NCI-H69 (cell line): ENCODE results near the gene DIO1.
"Not testable (repeated sequence)": the region's sequence is repeated elsewhere in the genome, so short reads cannot be mapped to it uniquely, and the experiment has no call there.

Experiments
- DNase-seq: peaks from one replicate; lab custom pipeline; 2025; lab: John Stamatoyannopoulos, UW

DIO1 gene

DNA sequence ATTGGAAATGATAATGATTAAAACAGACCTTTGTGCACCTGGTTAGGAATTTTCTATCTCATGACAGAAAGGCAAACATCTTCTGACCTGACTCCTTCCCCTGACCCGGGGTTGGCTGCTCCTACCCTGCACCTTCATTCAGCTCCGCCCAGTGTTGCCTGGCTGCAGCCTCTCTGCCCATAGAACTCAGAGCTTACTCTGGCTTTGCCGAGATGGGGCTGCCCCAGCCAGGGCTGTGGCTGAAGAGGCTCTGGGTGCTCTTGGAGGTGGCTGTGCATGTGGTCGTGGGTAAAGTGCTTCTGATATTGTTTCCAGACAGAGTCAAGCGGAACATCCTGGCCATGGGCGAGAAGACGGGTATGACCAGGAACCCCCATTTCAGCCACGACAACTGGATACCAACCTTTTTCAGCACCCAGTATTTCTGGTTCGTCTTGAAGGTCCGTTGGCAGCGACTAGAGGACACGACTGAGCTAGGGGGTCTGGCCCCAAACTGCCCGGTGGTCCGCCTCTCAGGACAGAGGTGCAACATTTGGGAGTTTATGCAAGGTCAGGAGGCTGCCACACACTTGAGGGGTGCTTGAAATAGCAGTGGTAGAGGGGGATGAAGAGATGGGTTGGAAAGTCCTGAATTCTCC, at the start of gene DIO1:
Gene DIO1, plus strand, starts transcription at position 189 of the 638 bp plus-strand sequence. Its CDS starts 24 bp downstream, at position 213.
- peak; percentile 3 for DNase-seq

DNA sequence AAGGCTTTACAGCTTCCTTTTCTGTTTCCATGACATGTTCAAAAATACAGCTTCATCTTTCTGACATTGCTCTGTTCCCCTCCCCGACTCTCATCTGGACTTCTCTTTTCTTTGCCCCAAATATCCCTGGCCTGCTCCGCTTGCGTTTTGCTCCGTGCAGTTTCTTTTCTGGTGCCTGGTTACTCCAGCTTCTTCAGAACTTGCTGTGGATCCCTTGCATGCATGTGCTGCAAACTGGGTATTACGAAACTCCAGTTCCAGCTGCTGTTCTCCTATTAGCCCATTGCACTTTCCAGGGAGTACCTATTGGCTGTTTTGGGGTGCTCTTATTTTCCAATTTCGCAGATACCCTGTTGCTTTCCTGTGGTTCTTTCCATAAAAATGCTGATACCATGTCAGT, 46.0 kb upstream of the DIO1 start:
- no peak for DNase-seq

DNA sequence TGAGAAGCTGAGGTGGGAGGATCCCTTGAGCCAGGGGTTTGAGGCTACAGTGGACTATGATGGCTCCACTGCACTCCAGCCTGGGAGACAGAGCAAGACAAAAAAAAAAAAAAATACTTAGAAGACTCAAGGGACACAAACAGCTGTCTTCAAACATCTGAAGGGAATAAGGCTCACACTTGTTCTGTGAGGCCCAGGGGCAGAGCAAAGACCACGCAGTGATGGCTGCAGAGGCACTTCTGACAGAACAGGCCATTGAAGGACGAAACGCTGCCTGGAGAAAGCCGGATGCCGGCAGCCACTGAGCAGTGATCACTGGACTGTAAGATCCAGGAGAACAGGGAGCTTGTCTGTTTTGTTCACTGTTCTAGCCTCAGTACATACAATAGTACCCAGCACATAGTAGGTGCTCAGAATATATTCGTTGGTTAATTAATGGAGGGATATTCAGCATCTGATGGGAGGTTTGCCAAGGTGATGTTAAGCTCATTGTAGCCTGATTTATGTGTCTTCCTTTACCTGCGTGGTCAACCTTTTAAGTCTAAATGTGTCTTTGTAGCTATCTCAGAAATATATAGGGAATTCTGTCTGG, 43.8 kb upstream of the DIO1 start:
- no peak for DNase-seq

DNA sequence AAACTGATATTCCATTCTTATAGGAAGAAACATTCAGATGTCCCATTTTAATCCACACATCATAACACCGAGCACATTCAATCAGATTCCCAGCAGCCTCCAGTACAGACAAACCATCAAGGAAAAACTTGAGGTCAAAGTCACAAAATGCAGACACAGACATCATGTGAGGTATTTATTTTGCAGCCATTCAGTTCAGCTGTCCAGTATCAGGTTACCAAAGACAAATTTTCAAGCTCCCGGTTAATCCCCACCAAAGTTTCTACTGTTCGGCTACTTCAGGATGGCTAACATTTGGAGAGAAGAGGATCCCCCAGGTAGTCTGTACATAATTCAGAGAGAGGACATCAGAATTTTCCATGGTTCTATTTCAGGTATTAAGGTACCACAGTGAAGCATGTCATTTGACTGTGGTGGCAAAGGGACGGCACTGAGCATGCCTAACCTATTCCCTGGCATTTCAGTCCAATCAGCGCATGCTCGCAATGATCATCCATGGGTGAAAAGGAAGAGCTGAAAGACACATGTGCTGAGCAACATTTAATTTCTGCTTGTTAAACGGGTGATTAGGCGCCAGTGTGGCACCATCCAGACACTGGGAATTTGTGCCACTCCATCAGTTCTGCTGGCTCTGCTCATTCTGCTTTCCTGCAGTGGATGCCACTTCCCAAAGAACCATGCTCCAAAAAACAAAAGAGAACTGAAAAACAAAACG, 42.3 kb upstream of the DIO1 start:
- DNase-seq = no peak

DNA sequence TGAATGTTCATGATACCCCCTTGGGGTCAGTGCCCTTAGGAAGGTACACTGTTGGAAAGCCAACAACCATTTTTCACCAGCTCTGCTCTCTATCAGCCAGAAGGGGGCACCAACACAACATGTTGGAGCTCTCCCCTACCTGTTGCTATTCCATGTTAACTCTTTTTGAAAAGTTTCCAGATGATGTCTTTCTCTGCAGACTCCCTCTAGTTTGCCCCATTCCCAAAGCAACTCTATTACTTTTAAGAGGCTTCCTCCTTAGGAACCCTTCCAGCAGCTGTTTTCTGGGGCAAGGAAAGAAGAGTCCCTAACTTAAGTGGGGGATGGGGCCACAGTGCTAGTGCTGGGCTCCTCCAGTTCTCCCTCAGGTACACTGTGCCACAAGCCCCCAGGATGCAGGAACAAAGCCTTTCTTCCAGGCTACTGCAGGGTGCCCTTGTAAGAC, 33.0 kb upstream of the DIO1 start:
- DNase-seq = peak; percentile 69

DNA sequence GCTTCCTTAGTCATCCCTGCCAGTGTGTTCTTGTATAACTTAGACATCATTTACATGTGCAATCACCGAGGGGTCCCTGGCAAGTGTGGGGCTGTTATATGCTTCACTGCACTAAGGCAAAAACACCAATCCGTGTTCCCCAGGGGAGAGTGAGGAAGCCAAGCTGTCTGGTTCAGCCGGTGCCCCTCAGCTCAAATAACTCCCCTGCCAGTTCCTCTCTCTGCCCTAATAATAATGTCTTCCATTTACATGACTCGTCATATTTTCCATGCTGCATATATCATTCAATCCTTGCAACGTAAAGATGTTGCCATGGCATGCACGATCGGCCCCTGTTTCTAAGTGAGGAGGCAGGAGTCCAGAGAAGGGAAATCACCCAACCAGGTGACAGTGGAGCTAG, 31.5 kb upstream of the DIO1 start:
- DNase-seq = peak; percentile 57

DNA sequence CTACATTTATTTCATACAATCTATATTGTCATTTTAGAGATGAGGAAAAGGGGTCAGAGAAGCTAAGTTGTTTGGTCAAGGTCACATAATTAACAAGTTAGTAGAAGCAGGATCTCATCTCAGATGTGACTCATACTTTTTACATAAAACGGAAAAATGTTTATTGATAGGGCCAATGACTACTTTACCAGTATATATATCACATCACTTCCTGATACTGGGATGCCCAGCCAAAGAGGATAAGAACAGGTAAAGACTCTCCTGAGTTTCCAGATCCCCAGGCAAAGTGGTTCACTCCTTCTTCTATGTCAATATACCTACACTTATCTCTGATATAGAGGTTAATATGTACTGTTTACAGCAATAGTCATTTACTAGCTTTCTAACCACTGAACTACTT, 25.4 kb upstream of the DIO1 start:
- DNase-seq = no peak

DNA sequence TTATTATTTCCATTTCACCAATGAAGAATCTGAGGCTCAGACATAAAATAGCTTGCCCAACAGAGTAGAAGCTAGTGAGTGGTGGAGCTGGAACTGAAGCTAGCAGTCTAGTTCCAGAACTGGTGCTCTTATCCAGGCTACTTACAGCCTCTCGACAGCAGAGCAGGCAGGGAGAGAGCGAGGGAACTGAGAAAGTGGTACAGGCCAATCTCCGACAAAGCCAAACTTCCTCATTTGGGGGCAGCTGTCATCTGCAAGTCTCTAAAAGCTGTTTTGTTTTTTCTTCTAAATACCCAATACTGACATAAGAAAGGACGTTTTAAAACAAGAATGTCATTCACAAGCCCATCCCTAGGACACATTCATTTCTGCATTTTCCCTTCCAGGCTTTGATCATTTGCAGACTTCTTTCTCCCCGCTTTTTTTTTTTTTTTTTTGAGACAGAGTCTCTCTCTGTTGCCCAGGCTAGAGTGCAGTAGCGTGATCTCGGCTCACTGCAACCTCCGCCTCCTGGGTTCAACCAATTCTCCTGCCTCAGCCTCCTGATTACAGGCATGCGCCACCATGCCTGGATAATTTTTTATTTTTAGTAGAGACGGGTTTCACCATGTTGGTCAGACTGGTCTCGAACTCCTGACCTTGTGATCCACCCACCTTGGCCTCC, 24.4 kb upstream of the DIO1 start:
- no peak for DNase-seq

DNA sequence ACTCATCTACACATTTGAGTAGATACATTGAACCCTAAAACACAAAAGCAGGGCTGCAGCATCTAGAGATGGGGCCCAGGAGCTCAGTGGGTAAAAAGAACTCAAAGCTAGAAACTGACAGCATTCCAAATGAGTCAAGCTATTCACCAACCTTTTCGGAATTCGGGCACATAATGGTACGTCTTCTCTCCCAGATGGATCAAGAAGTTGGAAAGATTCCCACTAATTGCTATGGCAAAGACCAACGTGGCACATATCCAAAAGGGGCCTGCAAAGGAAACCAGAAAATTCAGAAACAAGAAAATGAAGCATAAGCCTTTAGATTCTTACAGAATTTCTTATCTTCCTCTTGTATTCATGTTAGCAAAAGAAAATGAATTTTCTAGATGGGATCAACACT, 22.8 kb upstream of the DIO1 start:
- no peak for DNase-seq

DNA sequence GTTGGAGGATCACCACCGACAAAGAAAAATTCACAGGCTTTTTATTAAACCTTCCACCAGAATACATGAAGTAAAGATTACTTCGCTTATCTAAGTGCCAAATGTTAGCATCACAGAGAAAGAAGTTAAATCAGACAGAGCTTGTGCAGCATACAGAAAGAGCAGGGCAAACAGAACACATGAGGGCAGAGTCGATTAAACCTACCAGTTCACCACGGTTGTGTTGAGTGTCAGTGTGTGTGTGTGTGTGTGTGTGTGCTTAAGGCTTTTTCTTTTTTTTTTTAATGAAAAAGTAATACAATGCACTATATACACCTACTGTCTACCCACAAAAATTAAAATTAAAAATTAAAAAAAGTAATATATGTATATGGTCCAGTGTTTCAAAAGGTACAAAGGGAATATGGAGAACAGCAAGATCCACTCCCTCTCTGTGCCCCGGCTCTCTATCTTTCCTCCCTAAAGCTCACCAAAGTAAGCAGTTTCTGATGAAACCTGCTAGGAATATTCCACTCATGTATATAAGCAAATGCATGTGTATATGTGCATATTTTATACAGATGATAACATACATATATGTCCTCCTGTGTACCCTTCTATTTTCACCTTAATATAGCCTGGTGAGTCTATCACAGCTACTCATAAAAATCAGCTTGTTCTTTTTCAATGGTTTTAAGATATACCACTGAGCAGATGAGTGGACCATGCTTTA, 22.1 kb upstream of the DIO1 start:
- no peak for DNase-seq

DNA sequence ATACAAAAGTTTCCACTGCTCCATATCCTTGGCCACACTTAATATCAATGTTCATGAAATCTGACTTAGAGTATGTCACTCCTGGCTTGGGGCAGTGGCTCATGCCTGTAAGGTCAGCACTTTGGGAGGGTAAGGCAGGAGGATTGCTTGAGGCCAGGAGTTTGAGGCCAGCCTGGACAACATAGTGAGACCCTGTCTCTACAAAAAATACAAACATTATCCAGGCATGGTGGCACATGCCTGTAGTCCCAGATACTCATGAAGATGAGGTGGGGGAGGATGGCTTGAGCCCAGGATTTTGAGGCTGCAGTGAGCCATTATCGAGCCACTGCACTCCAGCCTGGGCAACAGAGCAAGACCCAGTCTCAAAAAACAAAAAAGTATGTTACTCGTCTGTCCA, 18.8 kb upstream of the DIO1 start:
- not testable (repeated sequence) for DNase-seq

DNA sequence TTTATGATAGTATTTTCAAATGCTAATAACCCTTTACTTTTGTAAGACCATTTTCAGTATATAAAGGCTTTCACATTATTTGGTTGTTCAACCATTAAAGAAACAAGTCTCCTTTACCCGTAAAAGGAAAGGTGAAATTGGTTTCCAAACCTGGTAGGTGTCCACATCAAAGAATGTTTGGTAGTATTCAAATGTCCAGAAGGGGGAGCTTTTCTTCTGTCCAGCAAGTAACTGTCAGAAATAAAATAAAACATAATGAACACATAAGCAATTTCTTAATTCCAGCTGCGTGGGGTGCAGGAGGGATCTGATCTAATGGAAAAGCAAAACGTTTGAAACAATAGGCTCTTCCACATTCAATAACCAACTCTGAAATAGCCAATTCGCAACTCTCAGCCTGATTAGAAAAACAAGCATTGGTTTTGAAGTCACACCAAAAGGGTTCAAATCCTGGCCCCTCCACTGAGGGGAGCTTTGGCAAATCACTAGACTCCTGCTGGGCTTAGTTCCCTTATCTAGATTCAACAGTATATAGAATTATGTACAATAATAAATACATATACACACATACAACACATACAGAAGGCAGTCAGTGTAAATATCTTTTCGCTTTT, 15.4 kb upstream of the DIO1 start:
- peak; percentile 59 for DNase-seq

DNA sequence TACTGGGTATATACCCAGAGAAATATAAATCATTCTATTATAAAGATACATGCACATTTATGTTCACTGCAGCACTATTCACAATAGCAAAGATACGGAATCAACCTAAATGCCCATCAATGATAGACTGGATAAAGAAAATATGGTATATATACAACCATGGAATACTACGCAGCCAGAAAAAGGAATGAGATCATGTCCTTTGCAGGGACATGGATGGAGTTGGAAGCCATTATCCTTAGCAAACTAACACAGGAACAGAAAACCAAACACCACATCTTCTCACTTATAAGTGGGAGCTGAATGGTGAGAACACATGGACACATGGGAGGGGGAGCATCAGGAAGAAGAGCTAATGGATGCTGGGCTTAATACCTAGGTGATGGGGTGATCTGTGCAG, 12.1 kb upstream of the DIO1 start:
- not testable (repeated sequence) for DNase-seq

DNA sequence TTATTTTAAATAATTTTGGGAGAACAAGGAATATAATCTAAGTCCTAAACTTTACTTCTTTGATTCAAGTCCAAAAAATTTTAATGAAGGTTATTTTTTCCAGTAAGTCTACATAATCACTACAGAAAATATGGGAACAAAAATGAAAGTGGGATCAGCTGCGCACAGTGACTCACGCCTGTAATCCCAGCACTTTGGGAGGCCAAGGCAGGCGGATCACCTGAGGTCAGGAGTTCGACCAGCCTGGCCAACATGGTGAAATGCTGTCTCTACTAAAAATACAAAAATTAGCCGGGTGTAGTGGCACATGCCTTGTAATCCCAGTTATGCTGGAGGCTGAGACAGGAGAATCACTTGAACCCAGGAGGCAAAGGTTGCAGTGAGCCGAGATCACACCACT, 10.4 kb upstream of the DIO1 start:
- DNase-seq = not testable (repeated sequence)

DNA sequence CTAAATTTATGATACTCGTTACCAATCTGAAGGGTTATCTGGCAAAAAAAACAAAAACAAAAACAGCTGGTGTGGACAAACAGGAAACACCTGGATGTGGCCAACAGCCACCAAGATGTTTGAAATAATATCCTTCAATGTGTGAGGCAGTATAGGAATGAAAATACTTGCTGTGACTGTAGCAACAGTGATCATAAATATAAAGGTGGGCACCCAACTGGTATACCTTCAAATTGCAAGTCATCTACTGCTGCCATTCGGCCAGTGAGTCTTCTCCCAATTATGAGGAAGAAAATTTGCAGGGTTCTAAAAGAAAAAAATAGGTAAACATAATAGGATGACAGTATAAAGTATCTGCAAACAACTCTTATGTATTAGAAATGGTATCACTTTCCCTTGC, 5.3 kb upstream of the DIO1 start:
- DNase-seq = no peak

DNA sequence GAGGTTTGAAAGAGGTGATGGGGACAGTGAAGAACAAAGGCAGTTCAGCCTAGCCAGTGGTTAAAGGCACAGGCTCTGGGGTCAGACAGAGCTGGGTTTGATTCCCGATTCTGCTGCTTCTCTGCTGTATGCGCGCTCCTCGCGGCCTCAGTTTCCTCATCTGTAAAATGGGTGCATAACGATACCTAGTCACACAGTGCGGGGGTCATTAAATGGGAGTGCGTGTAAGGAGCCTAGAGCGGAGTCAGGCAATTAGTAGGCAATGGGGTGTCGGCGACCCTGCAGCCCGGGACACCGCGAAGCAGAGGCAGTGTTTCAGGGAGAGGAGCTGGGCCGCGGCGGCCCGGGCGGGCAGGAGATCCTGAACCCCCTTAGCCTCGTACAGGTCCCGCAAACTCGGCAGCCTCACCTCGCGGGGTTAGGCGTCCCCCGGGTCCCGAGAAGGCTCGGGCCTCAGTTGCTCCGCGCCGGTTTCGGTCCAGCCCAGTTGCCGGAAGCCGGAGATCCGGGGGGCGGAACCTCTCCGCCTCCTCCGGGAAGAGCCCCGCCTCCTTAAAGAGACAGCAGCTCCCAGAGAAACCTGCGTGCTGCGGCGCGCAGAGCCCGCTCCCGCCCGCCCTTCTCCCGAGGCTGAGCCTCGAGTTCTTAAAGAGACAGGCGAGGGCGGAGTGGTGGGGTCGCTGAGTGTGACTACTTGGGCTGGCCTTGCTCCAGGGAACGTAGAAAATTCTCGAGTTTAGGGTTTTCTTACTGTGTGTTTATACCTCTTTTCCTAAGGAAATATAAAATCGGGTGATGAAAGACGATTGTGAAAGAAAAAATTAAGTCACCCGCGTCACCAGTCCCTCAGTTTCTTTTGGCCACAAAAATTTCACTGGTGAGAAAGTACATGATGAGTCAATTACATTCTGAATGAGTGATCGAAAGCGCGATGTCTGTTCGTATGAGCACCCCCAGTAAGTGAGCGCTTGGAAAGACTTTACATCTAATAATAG, 4.4 kb upstream of the DIO1 start, which contains the start of gene YIPF1:
Gene YIPF1, minus strand, starts transcription at position 494 of the 995 bp plus-strand sequence. CDS start 860 bp downstream, outside the sequence.
- DNase-seq = peak; percentile 91

DNA sequence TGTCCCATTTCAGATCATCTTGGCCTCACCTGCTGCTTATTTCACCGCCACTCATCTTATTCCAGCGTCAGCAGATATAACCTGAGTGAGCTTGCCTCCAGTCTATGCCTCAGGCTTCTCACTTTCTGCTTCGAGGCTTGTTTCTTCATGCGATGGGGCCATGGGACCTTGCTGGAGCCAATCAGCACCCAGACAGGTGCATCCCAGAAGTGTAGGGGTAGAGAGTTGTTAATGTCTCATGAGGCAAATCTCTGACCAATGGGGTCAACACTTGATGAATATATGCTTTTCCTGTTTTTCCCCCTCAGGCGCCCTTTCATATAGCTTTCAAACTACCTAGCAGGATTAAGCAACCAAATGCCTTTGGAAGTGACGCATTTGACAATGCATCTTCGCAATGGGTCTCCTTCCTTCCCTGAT, 3.5 kb upstream of the DIO1 start:
- DNase-seq = no peak

DNA sequence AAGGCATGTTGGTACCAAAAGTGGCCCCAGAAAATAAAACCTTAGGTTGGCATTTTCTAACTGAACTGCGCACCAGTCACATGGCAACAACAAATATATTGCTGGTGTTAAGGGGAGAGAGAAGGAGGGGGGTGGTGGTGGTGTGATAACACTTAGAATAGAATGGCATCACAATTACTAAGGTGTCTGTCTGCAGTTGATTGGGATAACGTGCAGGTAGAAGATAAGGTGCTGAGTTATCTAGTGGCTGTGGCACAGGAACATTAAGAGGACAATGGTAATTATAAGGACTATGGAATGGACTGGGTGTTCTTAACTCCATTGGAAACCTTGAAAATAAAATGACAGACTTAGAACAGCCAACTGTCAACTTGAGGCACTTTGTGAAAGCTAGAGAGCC, 3.0 kb upstream of the DIO1 start:
- DNase-seq = no peak

DNA sequence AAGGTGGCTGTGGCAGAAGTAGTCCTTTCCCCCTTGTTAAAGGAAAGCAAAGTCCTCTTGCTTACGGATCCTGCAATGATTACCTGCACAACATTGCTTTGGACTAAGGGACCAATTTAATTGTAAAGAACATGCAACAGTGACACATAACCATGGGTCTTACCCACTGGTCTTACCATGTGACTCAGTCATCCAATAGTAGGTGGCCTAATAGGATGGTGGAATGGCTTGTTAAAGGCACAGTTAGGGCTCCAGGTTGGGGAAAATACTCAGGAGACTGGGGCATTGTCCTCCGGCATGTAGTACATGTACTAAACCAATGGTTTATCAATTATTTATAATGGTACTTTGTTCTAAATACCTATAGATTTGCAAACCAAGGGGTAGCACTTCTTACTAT, 2.3 kb upstream of the DIO1 start:
- DNase-seq = no peak

DNA sequence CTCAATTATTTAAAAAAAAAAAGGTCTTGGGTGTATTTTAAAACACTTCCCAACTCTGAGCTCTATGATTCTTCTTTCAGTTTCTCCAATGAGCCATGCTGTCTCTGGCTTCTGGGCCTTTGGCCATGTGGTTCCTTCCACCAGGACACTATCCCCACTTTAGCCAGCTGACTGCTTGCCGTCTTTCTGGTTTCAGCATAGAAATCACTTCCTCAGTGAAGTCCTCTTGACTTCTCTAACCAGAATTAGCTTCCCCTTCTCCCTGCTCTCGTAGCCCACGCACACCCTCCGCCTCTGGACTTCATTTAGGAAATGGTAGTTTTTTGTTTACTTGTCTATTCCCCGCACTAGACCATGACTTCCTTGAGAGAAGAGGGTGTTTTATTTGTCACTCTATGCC, 1.1 kb upstream of the DIO1 start:
- no peak for DNase-seq
